HG03135 (cell line): Measurements from ENCODE around the gene EPHB1.

ENCODE experiments used
- ATAC-seq: cut with Tn5 transposase; IDR thresholded peaks from one replicate; pipeline ENCODE4 v1.9.1; 2021; ENCODE audit warnings: mild to moderate bottlenecking, moderate library complexity; ENCODE audit not compliant: unreplicated experiment

The EPHB1 gene

DNA sequence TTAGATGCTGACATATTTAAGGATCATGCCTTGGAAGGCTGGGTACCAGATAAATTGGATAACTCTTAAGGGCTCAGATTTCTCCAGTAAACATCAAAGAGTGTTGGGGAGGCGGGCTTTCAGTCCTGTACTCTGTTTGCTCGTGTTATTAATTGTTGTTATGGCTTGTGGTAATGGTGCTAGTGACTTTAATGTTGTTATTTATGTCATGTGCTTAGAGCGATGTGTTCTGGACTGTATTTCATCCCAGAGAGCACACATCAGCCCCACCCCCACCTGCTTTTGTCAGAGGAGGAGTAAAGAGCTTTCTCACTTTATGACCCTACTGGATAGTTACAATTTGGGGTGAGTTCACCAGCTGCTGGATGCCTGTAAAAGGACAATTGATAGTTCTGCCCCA is 386.3 kb downstream of the EPHB1 start:
- no peak for ATAC-seq

DNA sequence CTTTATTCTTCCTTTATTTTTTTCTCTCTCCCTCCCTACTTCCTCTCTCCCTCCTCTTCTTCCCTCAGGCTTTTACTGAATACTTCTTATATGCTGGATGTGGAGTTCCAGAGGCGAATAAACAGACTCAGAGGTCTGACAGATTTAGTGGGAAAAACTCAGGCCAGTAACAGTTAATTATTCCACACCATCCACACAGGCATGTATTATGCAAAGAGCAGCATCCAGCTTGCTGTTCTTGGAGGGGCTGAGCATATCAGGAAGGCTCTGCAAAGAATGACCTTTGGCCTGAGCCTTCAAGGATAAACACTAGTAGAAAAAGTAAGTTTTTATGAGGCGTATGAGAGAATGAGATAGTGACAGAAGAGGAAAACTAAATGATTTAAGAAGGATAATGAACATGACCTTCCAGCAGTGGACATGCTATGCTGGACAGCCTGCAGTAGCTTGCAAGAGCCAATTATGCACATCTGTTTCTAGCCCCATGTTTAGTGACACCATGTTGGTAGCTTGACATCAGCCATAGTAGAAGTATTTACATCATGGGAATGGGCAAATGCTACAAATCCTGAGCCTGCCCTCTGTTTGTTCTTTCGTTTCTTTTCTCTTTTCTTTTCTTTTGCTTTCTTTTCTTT is 387.4 kb downstream of the EPHB1 start:
- ATAC-seq = no peak

- no peak for ATAC-seq
Measured at GRCh38 chr3:135190658-135191057, 395.6 kb downstream of the EPHB1 start.

DNA sequence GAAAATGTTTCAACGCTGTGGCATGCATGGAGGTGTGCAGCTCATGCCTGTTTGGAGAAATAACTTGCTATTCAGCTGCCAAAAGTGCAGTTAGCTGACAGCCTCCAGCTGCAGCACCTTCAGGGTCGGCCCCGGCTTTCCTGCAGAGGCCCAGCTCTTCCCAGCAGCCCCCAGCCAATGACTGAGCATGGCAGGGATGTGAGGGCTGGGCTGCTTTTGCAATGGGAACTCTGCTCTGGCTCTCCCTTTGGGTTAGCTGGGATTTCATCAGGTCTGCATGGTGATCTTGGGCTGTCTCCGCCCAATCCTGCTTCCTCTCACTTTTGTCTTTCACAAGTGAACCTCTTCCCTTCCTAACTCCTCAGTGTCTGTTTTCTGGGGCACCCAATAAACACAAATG is 396.6 kb downstream of the EPHB1 start:
- no peak for ATAC-seq

- ATAC-seq = no peak
Measured at GRCh38 chr3:135192929-135193328, 397.9 kb downstream of the EPHB1 start.

GRCh38 chr3:135197246-135197645 is 402.2 kb downstream of the EPHB1 start:
- no peak for ATAC-seq

DNA sequence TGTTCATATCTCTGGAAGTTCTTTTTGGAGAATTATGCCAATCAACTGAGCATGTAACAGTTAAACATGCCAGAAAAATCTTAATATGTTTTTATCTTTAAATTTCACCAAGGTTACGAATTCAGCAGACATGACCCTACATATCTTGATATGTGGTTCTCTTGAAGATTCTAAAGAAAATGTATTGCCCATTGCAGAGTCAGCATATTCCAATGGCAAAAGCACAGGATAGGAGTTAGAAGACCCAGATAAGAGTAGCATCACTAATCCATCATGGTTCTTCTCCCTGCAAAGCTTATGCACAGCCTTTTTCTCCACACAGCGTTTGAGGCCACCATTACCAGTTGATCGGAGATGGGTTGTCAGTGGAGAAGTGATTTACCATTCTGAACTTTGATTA is 402.8 kb downstream of the EPHB1 start:
- ATAC-seq = no peak

DNA sequence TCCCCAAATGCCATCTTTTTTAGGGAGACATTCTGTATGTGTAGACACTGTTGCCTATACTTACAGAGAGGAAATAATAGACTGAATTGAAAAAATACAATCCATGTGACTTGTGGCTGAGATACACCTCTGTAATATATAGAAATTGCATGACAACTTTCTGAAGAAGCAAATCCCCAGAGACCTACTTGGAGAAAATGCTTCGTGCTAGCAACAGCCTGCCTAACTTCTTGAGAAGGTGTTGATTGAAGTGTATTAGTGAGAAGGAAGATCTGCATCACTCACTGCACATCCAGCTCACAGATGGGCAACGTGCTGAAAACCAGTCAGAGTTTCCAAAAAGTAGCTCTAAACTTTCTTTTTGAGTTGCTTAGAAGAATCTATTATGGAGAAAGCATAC is 404.1 kb downstream of the EPHB1 start:
- no peak for ATAC-seq

- ATAC-seq = no peak
Measured at GRCh38 chr3:135203026-135203425, 408.0 kb downstream of the EPHB1 start.

DNA sequence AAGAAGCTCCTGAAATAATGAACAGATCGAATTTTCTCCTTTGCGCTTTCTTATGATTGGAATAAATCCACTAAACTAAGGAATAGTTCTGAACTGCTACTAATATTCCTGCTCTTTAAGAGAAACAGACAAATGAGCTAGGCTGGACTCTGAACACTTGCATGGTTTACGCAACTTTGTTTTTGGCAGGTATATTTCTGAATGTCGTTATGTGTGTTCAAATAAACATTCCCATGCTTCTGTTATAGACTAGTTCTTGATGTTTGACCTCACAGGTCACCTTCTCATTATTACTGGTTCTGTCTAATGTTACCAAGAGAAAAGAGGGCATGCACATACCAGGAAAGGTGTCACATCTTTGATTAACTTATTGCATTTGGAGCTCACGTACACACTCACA is 418.2 kb downstream of the EPHB1 start:
- no peak for ATAC-seq

- ATAC-seq = no peak
Measured at GRCh38 chr3:135213822-135214221, 418.8 kb downstream of the EPHB1 start.

GRCh38 chr3:135214400-135214799 is 419.3 kb downstream of the EPHB1 start:
- no peak for ATAC-seq

DNA sequence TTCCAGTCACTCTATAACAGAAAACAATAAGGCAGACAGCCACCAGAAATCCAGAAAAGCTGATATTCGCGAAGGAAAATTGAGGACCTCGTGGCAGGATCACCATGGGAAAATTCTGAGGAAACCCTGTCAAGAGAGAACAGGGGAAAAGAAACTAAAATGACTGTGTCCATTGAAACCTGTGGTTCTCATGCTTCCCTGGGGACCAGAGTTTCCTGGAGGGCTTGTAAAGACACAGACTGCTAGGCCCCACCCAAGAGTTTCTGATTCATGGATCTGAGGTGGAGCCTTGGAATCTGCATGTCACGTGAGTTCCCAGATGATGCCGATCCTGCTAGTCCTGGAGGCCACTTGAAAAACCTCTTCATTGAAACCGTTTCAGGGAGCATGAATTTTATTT is 420.5 kb downstream of the EPHB1 start:
- no peak for ATAC-seq

DNA sequence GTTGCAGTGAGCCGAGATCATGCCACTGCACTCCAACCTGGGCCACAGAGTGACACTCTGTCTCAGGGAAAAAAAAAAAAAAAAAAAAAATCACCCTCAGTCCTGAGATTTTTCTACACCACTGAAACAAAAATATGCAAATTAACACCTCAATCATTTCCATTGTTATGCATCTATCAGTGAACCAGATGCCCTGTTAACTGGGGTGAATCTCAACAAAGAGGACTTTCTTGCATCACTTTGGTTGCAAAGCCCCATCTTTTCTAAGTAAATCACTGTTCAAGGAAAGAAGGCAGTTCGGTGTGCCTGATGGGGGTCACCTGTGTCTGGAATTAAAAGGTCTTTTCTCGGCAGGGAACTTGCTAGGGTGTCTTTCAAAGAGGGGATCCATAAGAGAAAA is 421.6 kb downstream of the EPHB1 start:
- ATAC-seq = no peak

GRCh38 chr3:135217730-135218129 is 422.7 kb downstream of the EPHB1 start:
- no peak for ATAC-seq

DNA sequence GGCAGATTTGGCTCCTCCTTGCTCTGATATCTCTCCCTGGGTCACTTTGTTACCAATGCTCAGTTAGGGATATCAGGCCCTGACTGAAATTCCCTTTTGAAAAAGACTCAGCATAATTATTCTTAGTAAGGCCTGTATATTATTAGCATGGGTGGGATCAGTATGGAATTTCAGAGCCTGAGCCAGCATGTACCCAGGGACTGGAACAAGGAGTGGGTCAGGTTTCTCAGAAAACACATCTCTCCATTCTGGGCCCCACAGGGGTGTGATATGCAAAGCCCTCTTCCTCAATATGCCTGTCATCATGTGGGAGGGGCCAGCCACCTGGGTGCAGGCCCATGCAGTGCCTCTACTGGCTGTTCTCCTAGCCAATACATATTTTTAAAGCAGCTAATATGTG is 423.2 kb downstream of the EPHB1 start:
- ATAC-seq = no peak

- ATAC-seq = no peak
Measured at GRCh38 chr3:135218782-135219181, 423.7 kb downstream of the EPHB1 start.

DNA sequence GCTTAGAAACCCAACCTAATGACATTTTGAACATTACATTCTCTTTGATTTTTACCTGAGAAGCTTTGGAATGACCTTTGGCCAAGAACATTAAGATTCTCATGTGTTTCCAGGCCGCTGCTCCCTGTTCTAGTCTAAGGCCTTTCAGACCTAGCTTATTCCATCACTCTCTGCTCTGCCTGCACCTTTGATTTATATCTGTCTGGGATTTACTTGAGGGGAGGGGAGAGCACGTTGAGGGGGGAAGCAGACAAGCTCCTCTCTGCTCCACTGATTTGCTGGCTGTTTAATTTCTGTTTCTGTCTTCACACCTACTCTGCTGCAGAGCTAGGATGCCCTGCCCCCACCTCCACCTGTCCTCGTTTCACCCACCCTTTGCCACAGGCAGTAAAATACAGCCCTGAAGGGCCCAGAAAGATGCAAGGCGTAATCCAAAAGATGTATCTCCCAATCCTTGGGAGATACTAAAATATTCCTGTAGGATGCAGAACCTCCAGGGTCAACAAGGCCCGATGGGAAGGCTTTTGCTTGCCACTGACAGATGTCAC is 429.8 kb downstream of the EPHB1 start:
- ATAC-seq = no peak

- peak; percentile 56 for ATAC-seq
Measured at GRCh38 chr3:135226057-135226456, 431.0 kb downstream of the EPHB1 start.

DNA sequence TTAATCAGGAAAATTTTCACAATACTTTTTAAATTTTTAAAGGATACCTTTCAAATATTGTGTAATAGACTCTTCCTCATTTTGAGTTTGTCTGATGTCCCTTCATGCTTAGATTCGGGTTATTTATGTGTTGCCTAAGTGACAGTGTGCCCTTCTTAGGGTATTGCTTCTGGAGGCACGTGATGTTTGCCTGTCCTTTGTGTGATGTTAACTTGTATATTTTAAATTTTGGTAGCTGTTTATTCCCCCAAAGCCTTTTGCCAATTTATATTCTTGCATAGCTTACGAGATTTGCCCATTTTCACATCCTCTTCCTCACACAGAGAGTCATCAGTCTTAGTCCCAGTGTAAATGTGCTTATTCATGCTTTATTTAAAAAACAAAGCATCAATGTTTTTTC is 433.1 kb downstream of the EPHB1 start:
- ATAC-seq = no peak

GRCh38 chr3:135229018-135229495 is 434.0 kb downstream of the EPHB1 start:
- ATAC-seq = no peak

DNA sequence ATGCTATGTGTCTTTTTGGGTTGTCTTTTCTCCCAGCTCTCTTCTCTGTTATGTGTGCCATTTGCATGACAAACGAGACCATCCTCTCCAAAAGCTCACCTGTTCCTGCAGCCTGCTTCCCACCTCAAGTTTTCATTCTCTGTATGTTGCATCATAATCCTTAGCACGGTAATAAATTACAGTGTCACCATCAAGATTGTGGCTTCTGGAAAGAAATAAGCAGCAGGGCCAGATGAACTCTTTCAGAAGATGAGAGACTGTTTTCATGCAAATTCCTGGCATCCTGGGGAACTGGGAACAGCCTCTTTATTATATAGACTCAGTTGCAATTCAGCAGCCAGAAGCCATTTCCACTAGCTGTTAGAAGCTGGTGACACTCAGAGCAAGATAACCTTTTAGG is 436.7 kb downstream of the EPHB1 start:
- ATAC-seq = no peak

GRCh38 chr3:135232226-135232625 is 437.2 kb downstream of the EPHB1 start:
- ATAC-seq = no peak
